Skeletal muscle cell (primary cell): ENCODE data around the gene YOD1.

Experiments used
- DNase-seq: peaks from one replicate; pipeline ENCODE4 v3.0.0-alpha.2; 2010; ENCODE audit warnings: low read depth
- H3K4me3 ChIP-seq: 2 replicates; pipeline ENCODE4 v1.5.1; 2011; ENCODE audit warnings: low read depth, mild to moderate bottlenecking, control low read depth, low read length, moderate library complexity

Gene YOD1

DNA sequence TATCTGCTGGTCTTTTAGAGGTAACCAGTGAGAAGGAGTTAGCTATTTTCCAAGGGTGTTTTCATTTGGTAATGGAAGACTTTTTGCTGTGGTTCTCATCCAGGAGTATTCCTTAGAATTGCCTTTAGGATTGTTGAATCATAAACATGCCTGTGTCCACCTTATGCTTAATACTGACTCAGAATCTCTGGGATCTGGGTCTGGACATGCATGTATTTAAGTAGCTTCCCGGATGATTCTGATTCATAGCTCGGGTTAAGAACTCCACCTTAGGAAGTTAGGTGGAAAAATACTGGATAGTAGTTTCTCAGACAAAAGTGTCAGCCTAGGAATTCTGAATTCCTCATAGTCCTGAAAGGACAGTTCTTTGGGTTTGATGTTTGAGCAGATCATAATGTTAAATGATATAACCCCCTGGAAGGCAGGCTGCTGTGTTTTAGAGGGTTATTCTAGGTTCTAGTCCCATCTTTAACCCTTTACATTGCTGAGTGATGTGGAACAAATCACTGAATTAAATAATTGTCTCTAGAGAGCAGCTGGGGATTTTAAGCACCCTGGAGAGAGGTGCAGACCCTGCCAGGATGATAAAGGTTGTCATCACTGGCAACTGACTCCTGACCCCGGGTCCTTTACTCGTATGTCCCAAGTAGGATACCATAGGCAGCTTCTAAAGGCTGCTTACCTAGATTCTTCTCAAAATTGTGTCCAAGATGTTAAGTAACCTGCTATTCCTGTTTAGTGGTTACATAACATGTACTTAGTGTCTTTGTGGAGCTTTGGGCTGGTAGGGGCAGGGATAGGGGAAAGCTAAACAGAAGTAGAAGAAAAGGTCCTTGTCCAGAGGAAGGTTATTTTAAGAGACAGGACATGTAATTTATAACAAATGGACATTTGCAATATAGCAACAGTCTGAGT lies 23.2 kb upstream of the YOD1 start:
- H3K4me3 ChIP-seq = no peak overlapping the region
- DNase-seq = no peak

DNA sequence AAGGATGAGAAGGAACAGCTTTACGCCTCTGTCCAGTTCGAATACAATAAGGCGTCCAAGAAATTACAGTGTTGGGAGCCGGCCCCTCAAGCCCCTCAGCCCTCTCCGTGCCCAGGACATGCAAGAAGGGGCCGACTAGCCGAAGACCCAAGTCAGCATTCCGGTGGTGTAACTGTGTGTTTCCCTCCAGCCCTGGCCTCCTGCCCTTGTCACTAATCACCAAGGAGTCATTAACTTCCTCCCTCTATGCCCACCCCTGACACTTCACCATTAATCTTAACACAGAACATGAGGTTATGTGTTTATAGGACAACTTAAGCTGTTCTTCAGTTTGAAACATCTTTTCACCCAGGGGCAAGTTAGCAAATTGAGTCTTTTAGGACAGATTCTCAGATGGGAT lies 21.2 kb upstream of the YOD1 start:
- H3K4me3 ChIP-seq = no peak overlapping the region
- DNase-seq = no peak

DNA sequence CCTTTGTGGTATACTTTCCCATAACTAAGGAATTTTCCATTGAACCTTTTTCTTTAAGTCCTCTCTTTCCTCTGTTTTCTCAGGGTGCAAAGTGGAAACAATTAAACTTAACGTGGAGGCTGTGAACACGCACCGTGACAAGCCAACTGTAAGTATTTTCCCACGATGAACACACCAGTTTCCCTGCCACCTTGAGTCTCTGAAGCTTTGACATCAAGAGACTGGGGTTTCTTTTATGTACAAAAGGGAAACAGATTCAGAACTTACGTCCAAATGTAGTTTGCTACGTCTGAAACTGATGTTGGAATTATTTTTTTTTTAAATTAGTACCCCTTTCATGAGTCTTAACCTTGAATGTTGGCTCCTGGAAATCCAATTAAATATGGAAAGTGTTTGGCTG lies 20.4 kb upstream of the YOD1 start:
- DNase-seq = no peak
- no peak overlapping the region for H3K4me3 ChIP-seq

DNA sequence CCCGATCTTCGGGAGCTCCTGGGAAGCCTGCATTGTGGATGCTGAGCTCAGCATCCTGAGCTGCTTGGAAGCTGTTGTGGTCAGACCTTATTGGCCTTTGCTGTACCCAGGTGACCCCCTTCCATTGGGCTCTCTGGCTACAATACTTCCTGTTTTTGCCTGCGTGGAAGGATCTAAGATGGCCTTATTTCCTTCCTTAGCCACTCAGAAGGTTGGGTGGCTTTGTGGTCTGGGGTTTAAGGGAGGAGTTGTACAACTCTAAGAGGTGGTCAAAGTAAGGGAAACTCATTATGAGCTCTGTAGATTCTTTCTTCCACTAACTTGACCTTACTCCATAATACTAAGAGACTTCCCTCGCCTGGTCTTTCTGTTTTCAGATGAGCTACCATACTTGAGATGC lies 19.8 kb upstream of the YOD1 start:
- DNase-seq = no peak
- no peak overlapping the region for H3K4me3 ChIP-seq

DNA sequence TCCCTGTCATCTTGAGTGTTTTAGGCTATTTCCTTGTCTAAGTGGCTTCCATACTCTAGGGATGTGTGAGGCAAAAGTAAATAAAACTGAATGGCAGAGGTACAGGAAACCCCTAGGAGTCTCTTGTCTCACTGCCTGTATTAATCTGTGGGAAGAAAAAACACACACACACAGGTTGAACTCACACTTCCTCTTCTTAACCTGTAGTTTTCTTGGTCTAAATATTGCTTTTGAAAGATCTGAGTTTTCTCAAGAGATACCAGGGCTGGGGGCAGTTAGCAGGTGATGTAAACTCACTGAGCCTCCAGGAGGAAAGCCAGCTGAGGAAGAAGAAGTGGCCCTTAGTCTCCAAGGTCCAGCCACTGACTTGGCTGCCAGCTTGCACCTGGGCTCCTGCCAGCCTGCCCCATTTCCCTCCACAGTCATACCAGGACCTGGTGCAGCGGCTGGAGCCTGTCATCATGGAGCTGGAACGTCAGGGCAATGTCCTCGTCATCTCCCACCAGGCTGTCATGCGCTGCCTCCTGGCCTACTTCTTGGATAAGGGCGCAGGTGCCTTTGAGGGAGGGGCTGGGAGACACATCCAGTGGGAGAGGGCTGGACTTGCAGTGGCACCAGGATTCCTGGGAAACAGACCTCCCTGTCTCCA lies 19.0 kb upstream of the YOD1 start:
- no peak overlapping the region for H3K4me3 ChIP-seq
- no peak for DNase-seq

DNA sequence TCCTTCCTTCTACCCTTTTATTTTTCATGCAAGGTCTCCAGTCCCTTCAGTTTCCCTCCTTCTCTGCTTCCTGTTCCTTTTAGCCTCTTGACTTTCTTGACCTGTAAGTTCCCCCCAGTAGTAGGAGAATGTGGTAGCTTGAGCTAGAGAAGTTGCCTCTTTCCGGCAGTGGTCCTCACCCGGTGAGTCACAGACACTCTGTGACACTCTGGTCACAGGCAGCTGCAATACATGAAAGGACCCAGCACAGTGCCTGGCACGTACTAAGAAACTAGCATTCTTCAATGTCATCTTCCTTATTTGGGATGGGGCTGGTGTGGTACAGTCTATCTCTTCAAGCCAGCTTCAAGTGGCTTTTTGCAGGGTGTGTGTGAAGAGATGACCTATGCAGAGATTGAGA lies 18.1 kb upstream of the YOD1 start:
- no peak overlapping the region for H3K4me3 ChIP-seq
- no peak for DNase-seq

DNA sequence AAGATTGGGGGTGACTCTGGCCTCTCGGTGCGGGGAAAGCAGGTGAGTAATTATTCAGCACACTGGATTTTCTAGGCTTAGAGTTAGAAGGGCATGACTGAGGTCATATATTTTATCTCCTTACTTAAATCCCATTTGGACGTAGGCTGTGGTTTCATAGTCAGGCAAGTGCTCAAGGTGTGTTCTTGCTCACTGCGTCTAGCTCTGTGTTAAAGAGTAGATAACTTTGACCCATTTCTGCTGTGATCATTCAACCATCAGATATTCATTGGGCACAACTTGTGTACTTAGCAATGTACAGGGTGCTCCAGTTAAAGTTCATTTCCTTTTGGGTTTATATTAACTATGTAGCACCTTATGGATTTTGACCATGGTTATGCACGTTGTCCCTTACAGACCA lies 16.7 kb upstream of the YOD1 start:
- no peak overlapping the region for H3K4me3 ChIP-seq
- no peak for DNase-seq

DNA sequence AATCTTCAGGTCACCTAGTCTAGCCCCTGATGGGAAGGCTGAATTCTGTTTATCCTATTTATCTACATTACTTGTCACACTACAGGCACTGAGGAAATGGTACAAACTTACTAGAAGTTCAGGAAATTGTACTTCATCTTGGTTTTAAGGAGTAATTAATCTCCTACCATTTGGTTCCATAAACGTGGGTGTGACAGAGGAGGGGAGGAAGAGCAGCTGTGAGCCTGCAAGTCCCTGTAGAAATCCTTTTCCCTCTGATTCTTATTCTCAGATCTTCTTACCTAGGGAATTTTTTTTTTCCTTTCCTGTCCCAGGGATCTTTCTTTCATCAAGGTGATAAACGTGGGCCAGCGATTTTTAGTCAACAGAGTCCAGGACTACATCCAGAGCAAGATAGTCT lies 16.2 kb upstream of the YOD1 start:
- H3K4me3 ChIP-seq = no peak overlapping the region
- no peak for DNase-seq

DNA sequence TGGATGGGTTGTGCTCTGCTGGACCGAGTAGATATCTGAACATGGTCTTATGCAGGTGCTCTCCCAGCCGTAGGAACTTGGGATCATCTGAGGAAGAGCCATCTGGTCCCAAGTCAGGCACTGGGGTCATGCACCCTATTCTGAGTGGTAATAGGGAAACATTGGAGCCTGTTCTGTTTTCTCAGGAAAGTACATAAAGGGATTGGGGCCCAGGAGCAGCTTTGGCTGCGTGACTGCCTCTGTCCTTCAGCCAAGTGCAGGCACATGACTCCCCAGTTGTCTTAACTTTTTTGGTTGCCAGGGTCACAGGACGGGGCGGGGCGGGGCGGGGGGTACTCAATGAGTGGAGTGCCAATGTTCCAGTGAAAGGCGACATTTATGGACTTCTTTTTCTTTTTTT lies 13.6 kb upstream of the YOD1 start:
- no peak overlapping the region for H3K4me3 ChIP-seq
- DNase-seq = no peak

DNA sequence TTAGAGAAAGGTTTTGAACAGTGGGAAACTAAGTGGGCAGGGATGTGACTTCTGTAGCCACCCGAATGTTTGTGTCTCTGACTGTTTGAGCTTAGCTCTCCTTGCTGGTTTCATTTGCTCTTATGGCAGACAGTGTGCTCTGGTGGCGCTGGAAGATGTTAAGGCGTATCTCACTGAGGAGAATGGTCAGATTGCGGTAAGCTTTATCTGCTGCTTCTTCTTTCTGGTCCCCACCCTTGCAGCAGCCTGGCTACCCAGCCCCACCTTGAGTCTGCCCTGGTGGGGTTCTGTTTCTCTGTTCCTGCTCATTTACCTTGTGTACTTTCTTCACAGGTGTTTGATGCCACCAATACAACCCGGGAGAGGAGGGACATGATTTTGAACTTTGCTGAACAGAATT lies 12.0 kb upstream of the YOD1 start:
- no peak overlapping the region for H3K4me3 ChIP-seq
- no peak for DNase-seq

DNA sequence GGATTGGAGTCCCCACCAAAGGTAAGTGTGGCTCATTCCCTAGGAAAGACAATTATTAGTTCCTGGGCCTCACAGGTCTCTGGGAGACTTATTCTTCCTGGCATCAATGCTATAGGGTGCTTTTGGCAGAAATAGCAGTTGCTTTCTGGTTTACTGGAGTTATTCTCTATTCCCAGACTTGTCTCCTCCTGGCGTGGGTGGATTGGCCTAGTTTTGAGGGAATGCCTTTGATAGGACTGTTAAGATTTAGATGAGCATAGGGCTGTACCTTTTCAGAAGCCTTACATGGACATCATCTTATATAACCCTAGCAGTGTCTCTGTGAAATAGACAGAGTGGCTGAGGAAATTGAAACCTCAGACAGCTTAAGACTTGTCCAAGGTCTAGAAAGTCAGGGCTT lies 11.1 kb upstream of the YOD1 start:
- no peak for DNase-seq
- no peak overlapping the region for H3K4me3 ChIP-seq

DNA sequence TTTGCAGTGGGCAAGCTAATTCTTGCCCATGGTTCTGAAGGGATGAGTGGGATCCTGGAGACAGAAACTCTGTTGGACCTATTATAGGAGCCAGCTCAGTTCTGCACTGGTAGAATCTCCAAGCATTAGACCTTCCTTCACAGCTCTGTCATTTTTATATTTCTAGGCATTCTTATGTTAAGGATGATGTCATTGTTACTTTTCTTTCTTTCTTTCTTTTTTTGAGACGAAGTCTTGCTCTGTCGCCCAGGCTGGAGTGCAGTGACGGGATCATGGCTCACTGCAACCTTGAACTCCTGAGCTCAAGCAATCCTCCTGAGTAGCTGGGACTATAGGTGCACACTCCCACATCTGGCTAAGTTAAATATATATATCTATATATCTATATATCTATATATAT lies 9.6 kb upstream of the YOD1 start:
- DNase-seq = no peak
- H3K4me3 ChIP-seq = no peak overlapping the region

DNA sequence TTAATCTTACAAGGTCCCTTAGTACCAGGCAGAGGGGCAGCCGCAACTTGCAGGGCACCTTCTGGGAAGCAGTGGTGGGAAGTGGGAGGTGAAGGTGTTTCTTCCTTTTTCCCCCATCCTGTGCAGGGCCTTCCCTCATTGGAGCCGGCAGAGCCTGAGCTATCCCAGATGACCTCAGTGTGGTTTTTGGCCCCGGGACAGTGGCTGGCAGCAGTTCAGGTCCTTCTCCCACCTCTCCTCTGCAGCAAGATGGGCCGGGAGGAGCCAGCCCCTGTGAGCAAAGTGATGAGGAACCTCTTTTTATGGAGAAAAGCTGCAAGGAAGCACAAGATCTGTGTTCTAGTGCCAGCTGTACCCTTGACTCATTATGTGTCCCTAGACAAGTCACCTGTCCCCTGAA lies 8.9 kb upstream of the YOD1 start:
- no peak overlapping the region for H3K4me3 ChIP-seq
- DNase-seq = no peak

DNA sequence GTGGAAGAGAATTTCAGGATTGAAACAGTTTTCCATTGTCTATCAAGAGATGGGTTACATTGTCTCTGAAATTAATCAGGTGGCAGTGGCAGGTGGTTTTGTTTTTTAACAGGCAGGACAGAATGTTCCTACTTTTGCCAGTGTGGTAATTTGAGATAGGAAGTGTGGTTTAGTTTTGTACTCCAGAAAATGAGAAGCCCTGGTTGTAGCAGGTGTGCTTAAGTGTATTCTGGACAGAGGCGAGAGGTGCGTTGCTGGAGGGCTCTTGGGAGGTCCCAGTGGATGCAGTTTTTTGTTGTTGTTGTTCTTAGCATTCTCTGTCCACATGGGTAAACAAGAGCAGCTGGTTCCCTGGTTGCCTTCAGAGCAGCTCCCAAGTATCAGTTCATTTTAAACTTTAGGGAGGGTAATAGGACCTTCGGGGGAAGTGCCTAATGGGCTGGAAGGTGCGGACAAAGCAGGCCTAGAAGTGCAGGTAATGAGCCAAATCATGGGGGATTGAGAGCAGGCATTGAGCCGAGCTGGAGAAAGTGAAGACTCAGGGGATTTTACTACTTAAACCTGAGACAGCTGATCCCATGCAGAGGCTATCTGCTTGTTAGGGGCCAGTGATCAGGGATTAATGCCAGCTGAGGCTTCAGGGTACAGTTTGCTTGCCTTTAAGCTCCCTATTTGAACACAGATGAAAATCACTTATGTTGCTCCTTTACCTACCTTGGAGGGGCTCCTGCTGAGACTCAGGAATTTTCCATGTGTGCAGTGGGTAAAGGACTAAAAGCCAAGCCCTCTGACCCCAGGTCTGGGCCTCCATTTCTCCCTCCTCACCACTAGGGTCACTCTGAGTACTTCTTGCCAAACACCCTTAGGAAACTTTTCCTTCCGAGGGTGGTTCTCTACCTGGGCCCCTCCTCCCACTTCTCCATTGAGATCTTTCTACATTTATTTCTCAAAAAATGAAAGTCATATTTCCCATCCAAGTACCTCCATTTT lies 8.2 kb upstream of the YOD1 start:
- H3K4me3 ChIP-seq = no peak overlapping the region
- DNase-seq = peak; percentile 14

DNA sequence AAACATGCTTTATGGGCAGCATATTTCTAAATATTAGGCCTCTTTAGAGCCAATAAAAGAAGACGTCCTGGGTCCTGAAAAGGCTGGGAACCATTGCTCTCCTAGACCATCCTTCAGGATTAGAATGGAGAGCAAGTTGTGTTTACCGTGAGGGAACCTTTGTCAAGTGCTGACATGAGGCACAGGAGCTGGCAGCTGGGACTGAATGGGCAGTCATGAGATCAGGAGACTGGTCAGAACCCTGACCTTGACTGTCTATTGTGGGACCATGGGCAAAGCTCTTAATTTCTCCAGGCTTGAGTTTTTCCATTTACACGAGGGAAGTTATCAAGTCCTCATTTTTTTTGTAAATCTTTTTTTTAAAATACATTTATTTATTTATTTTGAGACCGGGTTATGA lies 7.2 kb upstream of the YOD1 start:
- no peak for DNase-seq
- H3K4me3 ChIP-seq = no peak overlapping the region

DNA sequence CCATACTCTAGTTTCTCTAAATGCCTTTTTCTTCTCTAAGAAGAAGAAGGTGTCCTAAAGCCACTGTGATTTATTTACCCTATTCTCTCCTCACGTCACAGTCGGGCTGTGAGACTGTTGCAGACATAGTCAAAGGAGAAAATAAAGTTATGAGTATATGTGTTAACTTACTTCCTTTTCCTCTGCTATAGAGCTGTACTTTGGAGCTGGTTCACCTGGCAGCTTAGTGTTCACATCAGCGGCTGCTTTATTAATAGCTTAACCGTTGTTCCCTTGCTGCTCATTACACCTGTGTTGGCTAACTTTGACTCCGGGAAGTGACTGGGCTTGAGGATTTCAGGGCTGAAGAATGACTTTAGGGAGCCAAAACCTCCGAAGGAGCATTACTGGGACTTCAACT lies 5.7 kb upstream of the YOD1 start:
- H3K4me3 ChIP-seq = no peak overlapping the region
- no peak for DNase-seq

DNA sequence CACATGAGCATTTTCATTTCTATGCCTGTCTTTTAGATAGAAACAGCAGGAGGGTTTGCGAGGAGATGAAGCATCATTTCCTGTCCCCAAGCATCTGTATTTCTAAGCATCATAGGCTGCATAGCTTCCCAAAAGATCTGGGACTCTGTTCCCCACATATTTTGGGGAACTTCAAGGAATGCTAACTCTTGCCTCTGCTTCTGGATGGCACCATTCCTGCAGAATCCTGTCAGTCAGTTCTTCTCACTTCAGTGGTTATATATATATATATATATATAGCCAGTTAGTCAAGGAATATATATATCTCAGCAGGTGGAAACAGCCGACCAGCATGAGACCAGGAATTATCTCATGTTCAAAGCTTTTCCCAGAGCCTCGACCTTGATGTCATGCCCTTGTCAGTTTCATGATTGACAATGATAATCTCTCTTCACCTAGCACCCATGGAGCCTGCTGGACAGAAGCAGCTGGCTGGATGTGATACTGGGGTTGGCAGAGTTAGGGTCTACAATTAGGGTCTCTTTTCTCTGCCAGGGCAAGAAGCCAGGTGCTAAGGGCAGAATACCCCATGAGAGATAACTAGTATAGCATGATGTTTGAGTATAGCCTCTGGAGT lies 4.5 kb upstream of the YOD1 start:
- H3K4me3 ChIP-seq = no peak overlapping the region

DNA sequence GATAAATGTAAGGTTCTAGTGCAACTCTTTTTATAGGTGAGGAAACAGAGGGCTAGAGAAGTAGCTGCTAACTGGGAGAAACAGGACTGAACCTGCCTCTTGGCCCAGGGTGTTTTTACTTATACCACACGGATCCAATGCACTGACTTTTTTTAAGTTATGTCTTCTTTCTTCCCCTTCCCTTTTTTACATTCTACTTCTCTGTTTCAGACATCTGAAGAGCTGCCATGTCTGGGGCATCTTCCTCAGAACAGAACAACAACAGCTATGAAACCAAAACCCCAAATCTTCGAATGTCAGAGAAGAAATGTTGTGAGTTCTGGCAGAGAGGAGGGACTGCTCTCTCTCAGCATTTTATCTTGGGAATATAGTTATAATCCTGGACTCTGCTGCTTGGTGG lies 3.5 kb upstream of the YOD1 start:
- no peak overlapping the region for H3K4me3 ChIP-seq
- no peak for DNase-seq

More for the DNA sequence above, 4.5 kb upstream of the YOD1 start:
- DNase-seq = no peak

DNA sequence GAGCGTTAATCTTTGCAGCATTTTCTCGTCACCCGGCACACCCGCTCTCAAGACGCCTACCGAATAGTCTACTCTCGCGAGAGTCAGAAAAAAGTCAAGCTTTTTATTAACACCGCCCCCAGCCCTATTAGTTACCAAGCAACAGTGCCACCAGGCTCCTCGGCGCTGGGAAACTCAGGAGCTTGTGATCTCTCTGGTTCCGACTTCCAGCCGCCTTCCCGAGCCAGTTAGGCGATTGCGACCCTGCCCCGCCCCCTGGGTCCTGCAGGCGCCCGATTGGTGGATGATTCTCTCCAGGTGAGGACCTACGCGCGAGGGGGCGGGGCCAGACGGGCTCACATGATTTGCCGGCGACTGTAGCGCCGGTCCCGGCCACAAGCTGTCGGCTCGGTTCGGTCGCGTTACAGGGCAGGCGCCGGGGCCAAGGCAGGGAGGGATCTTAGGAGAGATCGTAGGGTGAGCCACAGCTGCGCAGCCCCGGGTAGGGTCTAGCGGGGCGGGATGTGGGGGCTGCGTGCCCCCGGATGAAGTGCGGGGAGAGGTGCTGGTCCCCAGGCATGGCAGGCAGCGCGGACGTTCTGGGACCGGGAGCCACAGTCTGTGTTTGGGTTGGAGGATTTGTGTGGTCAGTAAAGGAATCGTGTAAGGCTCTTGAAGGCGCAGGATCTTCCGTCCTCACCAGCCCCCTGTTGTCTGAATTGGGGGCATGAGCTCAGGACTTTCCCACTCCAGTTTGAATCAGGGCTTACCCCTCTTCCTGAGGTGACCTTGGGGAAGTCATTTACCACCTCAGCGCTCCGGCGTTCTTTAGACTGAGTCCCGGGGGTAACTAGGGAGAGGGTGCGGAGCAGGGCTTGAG lies 2.1 kb upstream of the YOD1 start, which contains the start of gene PFKFB2:
Gene PFKFB2 (plus strand): TSS at position 365 of the 859 bp plus-strand sequence. CDS start 1,443 bp downstream, outside the sequence.
- DNase-seq = peak; percentile 74
- peak within 1 kb of the TSS; percentile 68 for H3K4me3 ChIP-seq
